ENCODE results near the gene SLC66A3. TPM values are rescaled to one million over a fixed set of nuclear protein-coding genes. Genes with fewer than 3 reads are reported as not detected.
A peak's percentile ranks its signal among the peaks of the same experiment; 100 is the strongest.

SLC66A3 gene
- total RNA-seq, 4 donors from 2014 or later: 30.3 to 101 (median 39.7) TPM

GRCh38 chr2:11129598-11130449 is 25.4 kb upstream of the SLC66A3 start:
- no peak for DNase-seq (ENCODE audit: low spot score in 2 of 2)
- Histone ChIP-seq H3K27ac (peak overlapping the region; percentile 19), H3K9me3 (no peaks in the 10 kb centered on the region), H3K4me1 (peaks cover 34% of the 10 kb centered on the region), H3K4me3 (peak overlapping the region; percentile 45), H3K36me3 (no peaks in the 10 kb centered on the region), H3K27me3 (no peaks in the 10 kb centered on the region)
- WGBS: 12% methylated on average over 20 of the region's 46 CpGs
- TF ChIP-seq EP300 (IDR thresholded peaks at IDR 0.05) (no peak), CTCF (IDR thresholded peaks at IDR 0.05) (peak in 1 of 2 donors; percentile 7), POLR2AphosphoS5 (IDR thresholded peaks at IDR 0.05) (no peak)

GRCh38 chr2:11131166-11131920 is 23.9 kb upstream of the SLC66A3 start:
- Histone ChIP-seq H3K27ac (no peak overlapping the region), H3K27me3 (no peaks in the 10 kb centered on the region), H3K4me3 (no peak overlapping the region), H3K4me1 (peaks cover 34% of the 10 kb centered on the region), H3K36me3 (no peaks in the 10 kb centered on the region), H3K9me3 (no peaks in the 10 kb centered on the region)
- WGBS: 85% methylated on average over 15 of the region's 20 CpGs
- no peak for DNase-seq (ENCODE audit: low spot score in 2 of 2)
- TF ChIP-seq EP300 (IDR thresholded peaks at IDR 0.05) (no peak), CTCF (IDR thresholded peaks at IDR 0.05) (no peak), POLR2AphosphoS5 (IDR thresholded peaks at IDR 0.05) (no peak), POLR2A (IDR thresholded peaks at IDR 0.05) (no peak)

- no peak for DNase-seq (ENCODE audit: low spot score in 2 of 2)
- Histone ChIP-seq H3K4me1 (peaks cover 34% of the 10 kb centered on the region), H3K27ac (no peak overlapping the region), H3K36me3 (no peaks in the 10 kb centered on the region), H3K9me3 (no peaks in the 10 kb centered on the region), H3K27me3 (no peaks in the 10 kb centered on the region), H3K4me3 (peak overlapping the region; percentile 56)
- WGBS: 73% methylated on average over 18 of the region's 19 CpGs
- TF ChIP-seq EP300 (IDR thresholded peaks at IDR 0.05) (no peak), CTCF (IDR thresholded peaks at IDR 0.05) (no peak), POLR2AphosphoS5 (IDR thresholded peaks at IDR 0.05) (no peak), POLR2A (IDR thresholded peaks at IDR 0.05) (no peak)
Measured at GRCh38 chr2:11132036-11132671, 23.1 kb upstream of the SLC66A3 start.

GRCh38 chr2:11133238-11133935 is 21.9 kb upstream of the SLC66A3 start:
- Histone ChIP-seq H3K36me3 (no peaks in the 10 kb centered on the region), H3K27me3 (no peaks in the 10 kb centered on the region), H3K4me1 (peaks cover 34% of the 10 kb centered on the region), H3K27ac (no peak overlapping the region), H3K4me3 (peak overlapping the region; percentile 56), H3K9me3 (no peaks in the 10 kb centered on the region)
- TF ChIP-seq POLR2AphosphoS5 (IDR thresholded peaks at IDR 0.05) (no peak), EP300 (IDR thresholded peaks at IDR 0.05) (no peak), POLR2A (IDR thresholded peaks at IDR 0.05) (no peak), CTCF (IDR thresholded peaks at IDR 0.05) (no peak)
- WGBS: 23% methylated on average over 14 of the region's 25 CpGs
- DNase-seq (ENCODE audit: low spot score in 2 of 2): no peak
